ENCODE data around the gene GLIS1. TPM values are rescaled to one million over a fixed set of nuclear protein-coding genes. Genes with fewer than 3 reads are reported as not detected.

Gene GLIS1
- total and polyA plus RNA-seq, 4 donors = 0.19 to 1.8 (median 0.65) TPM

DNA sequence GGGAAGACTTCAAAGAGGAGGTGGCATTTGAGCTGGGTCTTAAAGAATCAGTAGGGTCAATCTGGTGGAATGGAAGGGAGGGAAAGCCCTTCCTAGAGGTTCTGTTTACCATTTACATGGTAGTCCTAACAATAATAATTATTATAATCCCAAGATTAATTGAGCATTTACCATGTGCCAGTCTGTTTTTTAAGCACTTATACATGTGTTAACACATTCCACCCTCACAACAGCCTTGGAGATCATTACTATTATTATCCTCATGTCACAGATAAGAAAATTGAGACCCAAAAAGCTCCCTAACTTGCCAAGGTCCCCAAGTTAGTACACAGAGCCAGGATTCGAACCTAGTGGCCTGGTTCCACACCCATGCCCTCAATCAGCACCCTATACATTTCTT, 10.8 kb downstream of the GLIS1 start:
- intact Hi-C loops (cut with DNase I) = no loop called here

DNA sequence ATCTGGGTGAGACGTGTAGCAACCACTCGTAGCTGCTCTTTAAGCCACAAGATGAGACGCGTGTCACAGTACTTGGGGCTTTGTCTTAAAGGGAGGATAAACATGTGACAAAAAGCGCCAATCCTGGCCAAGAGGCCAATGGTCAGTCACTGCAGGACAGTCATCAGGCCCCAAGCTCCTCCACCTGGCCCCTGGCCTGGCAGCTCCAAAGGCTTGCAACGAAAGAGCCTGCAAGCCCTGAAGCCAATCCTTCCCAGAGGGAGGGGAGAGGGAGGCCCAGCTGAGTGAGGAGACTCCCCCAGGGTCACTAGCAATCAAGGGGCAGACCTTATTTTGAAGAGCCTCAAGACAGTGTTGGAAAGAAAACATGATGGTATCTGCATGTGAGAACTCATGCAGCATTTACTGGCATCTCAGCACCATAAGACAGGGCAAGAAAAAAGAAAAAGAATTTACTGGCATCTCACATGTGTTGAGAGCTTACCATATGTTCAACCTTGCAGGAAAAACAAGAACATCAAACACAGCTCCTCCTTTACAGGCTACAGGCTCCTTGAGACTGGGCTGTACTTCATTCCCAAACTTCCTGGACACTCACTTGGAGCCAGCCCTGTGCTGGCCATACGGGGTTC, 11.4 kb downstream of the GLIS1 start:
- H3K9me3 ChIP-seq (ENCODE audit: control insufficient read depth, low read length) = no peaks in the 10 kb centered on the region
- 97 to 98% methylated on average over 7 of the region's 7 CpGs for WGBS, 2 donors
- H3K27ac ChIP-seq (ENCODE audit: low read depth in 1 of 2, low read length in 2 of 2) = no peak overlapping the region
- intact Hi-C loops (cut with DNase I) = no loop called here
- no peaks in the 10 kb centered on the region for H3K36me3 ChIP-seq (ENCODE audit: control insufficient read depth in 1 of 2, insufficient read depth in 2 of 2, low read length in 1 of 2)
- no peaks in the 10 kb centered on the region for H3K4me1 ChIP-seq (ENCODE audit: control insufficient read depth in 1 of 2, insufficient read depth in 2 of 2, low read length in 2 of 2)
- DNase-seq = no peak
- ATAC-seq (ENCODE audit: low FRiP score) = no peak
- H3K27me3 ChIP-seq (ENCODE audit: control insufficient read depth in 1 of 2, insufficient read depth in 2 of 2, low read length in 1 of 2) = no peaks in the 10 kb centered on the region
- H3K4me3 ChIP-seq (ENCODE audit: low read length in 2 of 2) = no peak overlapping the region

More for the DNA sequence above, 10.8 kb downstream of the GLIS1 start:
- no peaks in the 10 kb centered on the region for H3K4me1 ChIP-seq (ENCODE audit: control insufficient read depth in 1 of 2, insufficient read depth in 2 of 2, low read length in 2 of 2)
- H3K4me3 ChIP-seq (ENCODE audit: low read length in 2 of 2) = no peak overlapping the region
- H3K36me3 ChIP-seq (ENCODE audit: control insufficient read depth in 1 of 2, insufficient read depth in 2 of 2, low read length in 1 of 2) = no peaks in the 10 kb centered on the region
- no peak overlapping the region for H3K27ac ChIP-seq (ENCODE audit: low read depth in 1 of 2, low read length in 2 of 2)
- no peak for DNase-seq
- WGBS, 2 donors = 85 to 88% methylated on average over 1 of the region's 1 CpG
- H3K9me3 ChIP-seq (ENCODE audit: control insufficient read depth, low read length) = no peaks in the 10 kb centered on the region
- ATAC-seq (ENCODE audit: low FRiP score) = no peak
- H3K27me3 ChIP-seq (ENCODE audit: control insufficient read depth in 1 of 2, insufficient read depth in 2 of 2, low read length in 1 of 2) = no peaks in the 10 kb centered on the region

DNA sequence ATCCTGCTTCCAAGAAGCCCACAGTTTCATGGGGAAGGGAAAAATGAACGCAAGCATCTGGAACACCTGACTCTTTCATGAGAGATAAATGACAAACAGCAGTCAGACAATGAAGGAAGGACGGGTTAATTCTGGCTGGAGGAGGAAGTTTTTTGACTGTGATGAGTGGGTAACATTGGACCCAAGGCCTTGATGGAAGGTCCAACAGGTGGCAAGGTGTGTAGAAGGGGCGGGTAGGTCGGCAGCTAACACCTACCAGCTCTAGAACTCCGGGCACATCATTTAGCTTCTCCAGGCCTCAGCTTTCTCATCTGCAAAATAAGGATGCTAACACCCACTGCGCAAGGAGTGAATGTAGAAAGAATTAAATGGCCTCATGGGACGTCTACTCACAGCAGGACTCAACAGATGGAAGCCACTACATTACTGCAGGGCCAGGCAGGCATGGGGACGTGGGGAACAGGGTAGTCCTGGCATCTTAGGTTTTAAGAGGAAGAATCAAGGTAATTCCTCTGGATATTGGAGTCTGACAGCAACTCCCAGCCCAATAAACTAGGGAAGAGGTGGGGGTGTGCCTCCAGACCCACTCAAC, 12.9 kb downstream of the GLIS1 start:
- H3K9me3 ChIP-seq (ENCODE audit: control insufficient read depth, low read length) = no peaks in the 10 kb centered on the region
- H3K36me3 ChIP-seq (ENCODE audit: control insufficient read depth in 1 of 2, insufficient read depth in 2 of 2, low read length in 1 of 2) = no peaks in the 10 kb centered on the region
- WGBS, 2 donors = 92 to 96% methylated on average over 8 of the region's 8 CpGs
- H3K4me3 ChIP-seq (ENCODE audit: low read length in 2 of 2) = no peak overlapping the region
- no peaks in the 10 kb centered on the region for H3K27me3 ChIP-seq (ENCODE audit: control insufficient read depth in 1 of 2, insufficient read depth in 2 of 2, low read length in 1 of 2)
- DNase-seq = no peak
- intact Hi-C loops (cut with DNase I) = no loop called here
- H3K27ac ChIP-seq (ENCODE audit: low read depth in 1 of 2, low read length in 2 of 2) = no peak overlapping the region
- ATAC-seq (ENCODE audit: low FRiP score) = no peak
- H3K4me1 ChIP-seq (ENCODE audit: control insufficient read depth in 1 of 2, insufficient read depth in 2 of 2, low read length in 2 of 2) = no peaks in the 10 kb centered on the region

DNA sequence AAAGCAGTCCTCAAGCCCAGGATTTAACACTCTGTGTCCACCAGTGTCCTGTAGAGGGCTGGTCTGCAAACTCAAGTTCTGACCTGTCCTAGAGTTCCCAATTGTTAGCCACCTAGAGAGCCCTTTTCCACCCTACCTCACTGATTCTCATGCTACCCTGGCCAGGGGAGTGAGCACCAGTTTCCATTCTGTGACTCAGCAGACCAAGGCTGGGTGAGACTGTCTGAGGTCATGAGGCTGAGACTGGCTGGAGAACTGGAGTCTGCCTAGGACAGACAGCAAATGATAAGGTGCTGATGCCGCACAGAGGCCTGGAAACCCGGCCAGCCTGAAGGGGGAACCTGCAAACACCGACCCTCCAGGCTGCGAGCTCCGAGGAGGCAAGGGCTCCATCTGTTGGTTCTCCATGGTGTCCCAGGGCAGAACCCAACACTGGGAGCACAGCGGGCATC, 13.7 kb downstream of the GLIS1 start:
- WGBS, 2 donors = 51 to 55% methylated on average over 6 of the region's 6 CpGs
- H3K36me3 ChIP-seq (ENCODE audit: control insufficient read depth in 1 of 2, insufficient read depth in 2 of 2, low read length in 1 of 2) = no peaks in the 10 kb centered on the region
- DNase-seq (no peak), ATAC-seq (ENCODE audit: low FRiP score) (no peak)
- H3K9me3 ChIP-seq (ENCODE audit: control insufficient read depth, low read length) = no peaks in the 10 kb centered on the region
- H3K4me1 ChIP-seq (ENCODE audit: control insufficient read depth in 1 of 2, insufficient read depth in 2 of 2, low read length in 2 of 2) = no peaks in the 10 kb centered on the region
- intact Hi-C loops (cut with DNase I) = no loop called here
- H3K4me3 ChIP-seq (ENCODE audit: low read length in 2 of 2) = no peak overlapping the region
- no peak overlapping the region for H3K27ac ChIP-seq (ENCODE audit: low read depth in 1 of 2, low read length in 2 of 2)
- H3K27me3 ChIP-seq (ENCODE audit: control insufficient read depth in 1 of 2, insufficient read depth in 2 of 2, low read length in 1 of 2) = no peaks in the 10 kb centered on the region

DNA sequence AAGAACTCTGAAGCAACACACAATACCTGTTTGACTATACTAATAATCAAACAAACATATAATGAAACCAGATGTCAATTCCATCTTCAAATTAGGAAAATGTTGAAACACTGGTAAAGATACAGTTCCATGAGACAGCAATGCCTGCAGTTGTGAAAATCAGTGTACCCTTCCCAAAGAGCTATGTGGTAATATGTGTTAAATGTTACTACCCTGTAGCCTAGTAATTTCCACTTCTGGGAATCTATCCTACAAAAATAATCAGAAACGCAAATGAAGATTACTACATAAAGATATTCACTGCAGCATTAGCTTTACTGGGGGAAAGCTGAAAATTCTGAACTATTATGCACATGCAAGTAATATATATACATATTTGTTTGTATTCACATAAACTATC, 16.9 kb downstream of the GLIS1 start:
- intact Hi-C loops (cut with DNase I) = no loop called here

GRCh38 chr1:53721088-53721487, 17.9 kb downstream of the GLIS1 start:
- no peaks in the 10 kb centered on the region for H3K27me3 ChIP-seq (ENCODE audit: control insufficient read depth in 1 of 2, insufficient read depth in 2 of 2, low read length in 1 of 2)
- H3K9me3 ChIP-seq (ENCODE audit: control insufficient read depth, low read length) = no peaks in the 10 kb centered on the region
- H3K27ac ChIP-seq (ENCODE audit: low read depth in 1 of 2, low read length in 2 of 2) = no peak overlapping the region
- 44% methylated on average over 4 of the region's 4 CpGs for WGBS, 2 donors
- intact Hi-C loops (cut with DNase I) = no loop called here
- DNase-seq (no peak), ATAC-seq (ENCODE audit: low FRiP score) (no peak)
- no peaks in the 10 kb centered on the region for H3K36me3 ChIP-seq (ENCODE audit: control insufficient read depth in 1 of 2, insufficient read depth in 2 of 2, low read length in 1 of 2)
- no peaks in the 10 kb centered on the region for H3K4me1 ChIP-seq (ENCODE audit: control insufficient read depth in 1 of 2, insufficient read depth in 2 of 2, low read length in 2 of 2)
- no peak overlapping the region for H3K4me3 ChIP-seq (ENCODE audit: low read length in 2 of 2)

More for the DNA sequence above, 16.9 kb downstream of the GLIS1 start:
- no peak overlapping the region for H3K27ac ChIP-seq (ENCODE audit: low read depth in 1 of 2, low read length in 2 of 2)
- ATAC-seq (ENCODE audit: low FRiP score) = no peak
- H3K36me3 ChIP-seq (ENCODE audit: control insufficient read depth in 1 of 2, insufficient read depth in 2 of 2, low read length in 1 of 2) = no peaks in the 10 kb centered on the region
- H3K9me3 ChIP-seq (ENCODE audit: control insufficient read depth, low read length) = no peaks in the 10 kb centered on the region
- H3K4me3 ChIP-seq (ENCODE audit: low read length in 2 of 2) = no peak overlapping the region
- no peaks in the 10 kb centered on the region for H3K4me1 ChIP-seq (ENCODE audit: control insufficient read depth in 1 of 2, insufficient read depth in 2 of 2, low read length in 2 of 2)
- DNase-seq = no peak
- H3K27me3 ChIP-seq (ENCODE audit: control insufficient read depth in 1 of 2, insufficient read depth in 2 of 2, low read length in 1 of 2) = no peaks in the 10 kb centered on the region
- 3 to 8% methylated on average over 1 of the region's 1 CpG for WGBS, 2 donors

GRCh38 chr1:53719469-53719868, 19.5 kb downstream of the GLIS1 start:
- H3K9me3 ChIP-seq (ENCODE audit: control insufficient read depth, low read length) = no peaks in the 10 kb centered on the region
- no peaks in the 10 kb centered on the region for H3K36me3 ChIP-seq (ENCODE audit: control insufficient read depth in 1 of 2, insufficient read depth in 2 of 2, low read length in 1 of 2)
- no peaks in the 10 kb centered on the region for H3K27me3 ChIP-seq (ENCODE audit: control insufficient read depth in 1 of 2, insufficient read depth in 2 of 2, low read length in 1 of 2)
- DNase-seq = no peak
- no peak overlapping the region for H3K27ac ChIP-seq (ENCODE audit: low read depth in 1 of 2, low read length in 2 of 2)
- WGBS, 2 donors = 78 to 84% methylated on average over 2 of the region's 2 CpGs
- intact Hi-C loops (cut with DNase I) = no loop called here
- H3K4me3 ChIP-seq (ENCODE audit: low read length in 2 of 2) = no peak overlapping the region
- no peaks in the 10 kb centered on the region for H3K4me1 ChIP-seq (ENCODE audit: control insufficient read depth in 1 of 2, insufficient read depth in 2 of 2, low read length in 2 of 2)
- no peak for ATAC-seq (ENCODE audit: low FRiP score)

GRCh38 chr1:53718443-53718842, 20.5 kb downstream of the GLIS1 start:
- 83 to 89% methylated on average over 2 of the region's 2 CpGs for WGBS, 2 donors
- H3K9me3 ChIP-seq (ENCODE audit: control insufficient read depth, low read length) = no peaks in the 10 kb centered on the region
- ATAC-seq (ENCODE audit: low FRiP score) (no peak), DNase-seq (no peak)
- H3K4me1 ChIP-seq (ENCODE audit: control insufficient read depth in 1 of 2, insufficient read depth in 2 of 2, low read length in 2 of 2) = no peaks in the 10 kb centered on the region
- no peak overlapping the region for H3K4me3 ChIP-seq (ENCODE audit: low read length in 2 of 2)
- intact Hi-C loops (cut with DNase I) = no loop called here
- H3K36me3 ChIP-seq (ENCODE audit: control insufficient read depth in 1 of 2, insufficient read depth in 2 of 2, low read length in 1 of 2) = no peaks in the 10 kb centered on the region
- H3K27ac ChIP-seq (ENCODE audit: low read depth in 1 of 2, low read length in 2 of 2) = no peak overlapping the region
- H3K27me3 ChIP-seq (ENCODE audit: control insufficient read depth in 1 of 2, insufficient read depth in 2 of 2, low read length in 1 of 2) = no peaks in the 10 kb centered on the region
